CD4-positive, alpha-beta T cell treated with Interleukin-17A for 4 hours (primary cell): ENCODE data around the gene NMUR2.
A peak's percentile ranks its signal among the peaks of the same experiment; 100 is the strongest.

Experiments used
- DNase-seq: peaks from one replicate; pipeline ENCODE4 v3.0.0-alpha.2; 2020; ENCODE audit warnings: mixed read lengths

Gene NMUR2

DNA sequence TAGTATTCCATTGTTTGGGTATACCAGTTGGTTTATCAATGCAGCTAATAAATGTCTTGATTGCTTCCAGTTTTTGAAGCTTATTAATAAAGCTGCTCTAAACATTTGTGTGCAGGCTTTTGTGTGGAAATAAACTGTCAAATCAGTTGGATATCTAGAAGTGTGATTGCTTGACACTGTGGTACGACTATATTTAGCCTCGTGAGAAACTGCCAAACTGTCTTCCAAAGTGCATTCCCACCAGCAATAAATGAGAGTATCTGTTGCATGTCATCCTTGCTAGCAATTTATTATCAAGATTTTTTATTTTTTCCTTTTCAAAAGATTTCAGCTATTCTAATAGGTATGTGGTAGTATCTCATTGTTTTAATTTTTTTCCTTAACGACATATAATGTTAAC is 37.5 kb downstream of the NMUR2 start:
- DNase-seq: no peak

GRCh38 chr5:152366716-152367115 is 38.4 kb downstream of the NMUR2 start:
- DNase-seq: no peak

GRCh38 chr5:152364899-152365298 is 40.2 kb downstream of the NMUR2 start:
- no peak for DNase-seq

DNA sequence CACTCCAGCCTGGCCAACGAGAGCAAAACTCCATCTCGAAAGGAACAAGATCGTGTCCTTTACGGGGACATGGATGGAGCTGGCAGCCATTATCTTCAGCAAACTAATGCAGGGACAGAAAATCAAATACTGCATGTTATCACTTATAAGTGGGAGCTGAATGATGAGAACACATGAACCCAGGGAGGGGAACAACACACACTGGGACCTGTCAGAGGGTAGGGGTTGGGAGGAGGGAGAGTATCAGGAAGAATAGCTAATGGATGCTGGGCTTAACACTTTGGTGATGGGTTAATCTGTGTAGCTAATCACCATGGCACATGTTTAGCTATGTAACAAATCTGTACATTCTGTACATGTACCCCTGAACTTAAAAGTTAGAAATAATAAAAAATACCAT is 40.9 kb downstream of the NMUR2 start:
- DNase-seq: no peak

DNA sequence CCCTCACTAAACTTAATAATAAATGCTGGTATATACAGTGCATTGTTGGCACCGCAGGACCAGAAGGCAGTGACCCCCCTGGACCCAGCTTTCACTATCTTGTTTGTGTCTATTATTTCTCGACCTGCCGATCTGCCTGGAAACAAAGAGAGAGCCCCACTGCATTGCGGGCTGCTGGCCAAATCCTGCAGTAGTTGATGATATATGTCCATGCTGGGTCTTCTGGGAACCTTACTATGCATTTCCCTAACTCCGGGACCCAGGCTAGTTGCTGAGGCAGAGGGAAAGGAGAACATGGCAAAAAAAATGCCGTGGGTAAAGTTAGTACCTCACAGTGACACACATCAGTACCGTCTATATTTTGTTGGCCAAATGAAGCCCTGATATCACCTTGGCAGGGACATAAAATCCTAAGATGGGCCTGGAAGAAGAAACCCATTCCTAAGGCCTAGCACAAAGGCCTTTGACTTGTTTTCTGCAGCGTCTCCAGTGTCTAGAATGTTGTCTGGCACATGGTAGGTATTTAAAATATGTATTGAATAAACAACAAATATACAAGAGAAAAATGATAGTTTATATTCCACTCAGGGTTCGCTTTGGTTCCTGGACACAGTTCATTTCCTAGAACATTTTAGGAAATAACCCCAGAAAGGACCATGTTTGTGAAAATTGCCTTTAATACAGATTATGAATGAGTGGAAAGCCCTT is 46.1 kb downstream of the NMUR2 start:
- DNase-seq: no peak

GRCh38 chr5:152356506-152356905 is 48.6 kb downstream of the NMUR2 start:
- no peak for DNase-seq

- no peak for DNase-seq
Observed at GRCh38 chr5:152355061-152355460, 50.0 kb downstream of the NMUR2 start.

- DNase-seq: no peak
Observed at GRCh38 chr5:152353001-152353400, 52.1 kb downstream of the NMUR2 start.

DNA sequence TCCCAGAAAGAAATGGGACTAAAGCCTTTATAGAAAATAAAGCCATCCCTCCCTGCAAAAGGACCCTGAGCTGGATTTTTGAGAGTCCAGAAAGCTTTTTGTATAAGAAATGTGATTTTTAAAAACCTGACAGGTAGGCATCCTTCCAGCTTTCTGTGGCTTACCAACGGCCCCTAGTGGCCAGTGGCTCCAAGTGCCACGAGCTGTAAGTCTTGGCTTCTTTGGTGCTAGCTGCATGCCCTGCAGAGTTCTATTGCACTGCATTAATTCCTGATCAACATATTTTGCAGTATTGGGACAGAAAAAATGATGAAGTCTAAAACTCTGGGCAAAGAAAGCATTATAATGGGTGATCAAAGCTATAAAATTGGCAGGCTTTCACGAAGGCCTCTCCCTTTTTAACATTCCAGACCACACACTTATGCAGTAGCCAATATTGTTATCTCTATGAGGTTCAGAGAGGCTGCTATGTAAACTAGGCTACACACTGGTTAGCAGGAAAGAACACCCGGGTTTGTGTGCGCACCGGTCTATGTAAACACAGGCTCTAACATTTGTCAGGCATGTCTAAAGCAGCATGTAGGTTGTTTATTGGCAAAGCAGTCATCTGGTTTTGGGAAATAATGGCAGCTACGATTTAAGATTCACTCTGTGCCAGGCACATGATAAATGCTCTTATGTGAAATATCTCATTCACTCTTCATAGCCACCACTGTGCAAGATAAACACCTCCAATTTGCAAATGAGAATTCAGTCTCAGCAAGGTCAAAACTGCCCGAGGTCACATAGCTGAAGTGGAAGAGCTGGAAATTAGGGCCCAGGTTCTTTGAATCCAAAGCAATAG is 55.2 kb downstream of the NMUR2 start:
- peak; percentile 17 for DNase-seq
